ENCODE data around the gene KLF9.

KLF9 gene

DNA sequence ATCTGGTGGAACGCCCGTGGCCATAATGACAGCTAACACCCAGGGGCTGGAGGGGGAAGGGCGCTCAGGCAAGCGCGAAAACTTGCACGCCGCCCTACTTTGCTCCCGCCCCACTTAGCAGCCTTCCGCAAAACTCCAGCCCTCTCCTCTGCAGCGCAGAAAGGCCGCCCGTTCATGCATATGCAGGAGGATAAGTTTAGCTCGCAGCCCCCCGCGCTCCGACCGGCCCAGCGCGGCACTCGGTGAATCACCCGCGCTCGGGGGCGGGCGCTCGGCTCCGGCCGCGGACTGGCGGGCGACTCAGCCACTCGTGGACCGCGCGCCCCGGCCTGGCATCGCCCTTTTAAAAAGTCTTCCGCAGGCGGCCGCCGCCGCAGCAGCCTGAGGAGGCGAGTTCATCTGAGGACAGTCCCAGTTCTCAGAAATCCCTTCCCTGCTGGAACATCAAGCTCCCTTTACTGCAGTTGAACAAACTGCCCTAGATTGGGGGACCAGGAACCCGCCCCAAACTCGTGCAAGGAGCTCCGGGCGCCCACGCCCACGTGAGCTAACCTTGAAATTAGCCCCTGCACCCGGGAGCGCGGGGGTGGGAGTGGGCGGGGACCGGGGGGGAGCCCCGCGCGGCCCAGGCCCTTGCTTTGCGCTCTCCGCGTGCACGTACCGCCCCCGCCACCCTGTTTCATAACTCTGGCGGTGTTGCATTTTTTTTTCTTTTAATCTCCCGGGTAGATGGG is 4.5 kb upstream of the KLF9 start (continued):
- TF ChIP-seq, protein P1, sequence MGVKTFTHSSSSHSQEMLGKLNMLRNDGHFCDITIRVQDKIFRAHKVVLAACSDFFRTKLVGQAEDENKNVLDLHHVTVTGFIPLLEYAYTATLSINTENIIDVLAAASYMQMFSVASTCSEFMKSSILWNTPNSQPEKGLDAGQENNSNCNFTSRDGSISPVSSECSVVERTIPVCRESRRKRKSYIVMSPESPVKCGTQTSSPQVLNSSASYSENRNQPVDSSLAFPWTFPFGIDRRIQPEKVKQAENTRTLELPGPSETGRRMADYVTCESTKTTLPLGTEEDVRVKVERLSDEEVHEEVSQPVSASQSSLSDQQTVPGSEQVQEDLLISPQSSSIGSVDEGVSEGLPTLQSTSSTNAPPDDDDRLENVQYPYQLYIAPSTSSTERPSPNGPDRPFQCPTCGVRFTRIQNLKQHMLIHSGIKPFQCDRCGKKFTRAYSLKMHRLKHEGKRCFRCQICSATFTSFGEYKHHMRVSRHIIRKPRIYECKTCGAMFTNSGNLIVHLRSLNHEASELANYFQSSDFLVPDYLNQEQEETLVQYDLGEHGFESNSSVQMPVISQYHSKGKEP (tag by site-specific recombination; IDR thresholded peaks at IDR 0.05), result peak; percentile 82
- TF ChIP-seq EGR2 (tag by site-specific recombination; IDR thresholded peaks at IDR 0.05; ENCODE audit: low read depth), result peak; percentile 88
- TF ChIP-seq, protein P2, sequence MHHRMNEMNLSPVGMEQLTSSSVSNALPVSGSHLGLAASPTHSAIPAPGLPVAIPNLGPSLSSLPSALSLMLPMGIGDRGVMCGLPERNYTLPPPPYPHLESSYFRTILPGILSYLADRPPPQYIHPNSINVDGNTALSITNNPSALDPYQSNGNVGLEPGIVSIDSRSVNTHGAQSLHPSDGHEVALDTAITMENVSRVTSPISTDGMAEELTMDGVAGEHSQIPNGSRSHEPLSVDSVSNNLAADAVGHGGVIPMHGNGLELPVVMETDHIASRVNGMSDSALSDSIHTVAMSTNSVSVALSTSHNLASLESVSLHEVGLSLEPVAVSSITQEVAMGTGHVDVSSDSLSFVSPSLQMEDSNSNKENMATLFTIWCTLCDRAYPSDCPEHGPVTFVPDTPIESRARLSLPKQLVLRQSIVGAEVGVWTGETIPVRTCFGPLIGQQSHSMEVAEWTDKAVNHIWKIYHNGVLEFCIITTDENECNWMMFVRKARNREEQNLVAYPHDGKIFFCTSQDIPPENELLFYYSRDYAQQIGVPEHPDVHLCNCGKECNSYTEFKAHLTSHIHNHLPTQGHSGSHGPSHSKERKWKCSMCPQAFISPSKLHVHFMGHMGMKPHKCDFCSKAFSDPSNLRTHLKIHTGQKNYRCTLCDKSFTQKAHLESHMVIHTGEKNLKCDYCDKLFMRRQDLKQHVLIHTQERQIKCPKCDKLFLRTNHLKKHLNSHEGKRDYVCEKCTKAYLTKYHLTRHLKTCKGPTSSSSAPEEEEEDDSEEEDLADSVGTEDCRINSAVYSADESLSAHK (tag by site-specific recombination; IDR thresholded peaks at IDR 0.05), result no peak
- TF ChIP-seq, protein P3, sequence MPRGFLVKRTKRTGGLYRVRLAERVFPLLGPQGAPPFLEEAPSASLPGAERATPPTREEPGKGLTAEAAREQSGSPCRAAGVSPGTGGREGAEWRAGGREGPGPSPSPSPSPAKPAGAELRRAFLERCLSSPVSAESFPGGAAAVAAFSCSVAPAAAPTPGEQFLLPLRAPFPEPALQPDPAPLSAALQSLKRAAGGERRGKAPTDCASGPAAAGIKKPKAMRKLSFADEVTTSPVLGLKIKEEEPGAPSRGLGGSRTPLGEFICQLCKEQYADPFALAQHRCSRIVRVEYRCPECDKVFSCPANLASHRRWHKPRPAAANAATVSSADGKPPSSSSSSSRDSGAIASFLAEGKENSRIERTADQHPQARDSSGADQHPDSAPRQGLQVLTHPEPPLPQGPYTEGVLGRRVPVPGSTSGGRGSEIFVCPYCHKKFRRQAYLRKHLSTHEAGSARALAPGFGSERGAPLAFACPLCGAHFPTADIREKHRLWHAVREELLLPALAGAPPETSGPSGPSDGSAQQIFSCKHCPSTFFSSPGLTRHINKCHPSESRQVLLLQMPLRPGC (tag by site-specific recombination; IDR thresholded peaks at IDR 0.05), result no peak
- no peak for TF ChIP-seq ZNF211 (tag by site-specific recombination; IDR thresholded peaks at IDR 0.05; ENCODE audit: low read depth)
- TF ChIP-seq KLF10 (tag by site-specific recombination; IDR thresholded peaks at IDR 0.05), result peak; percentile 82; the same call in 1 of the 2 replicates
- TF ChIP-seq, protein P4, sequence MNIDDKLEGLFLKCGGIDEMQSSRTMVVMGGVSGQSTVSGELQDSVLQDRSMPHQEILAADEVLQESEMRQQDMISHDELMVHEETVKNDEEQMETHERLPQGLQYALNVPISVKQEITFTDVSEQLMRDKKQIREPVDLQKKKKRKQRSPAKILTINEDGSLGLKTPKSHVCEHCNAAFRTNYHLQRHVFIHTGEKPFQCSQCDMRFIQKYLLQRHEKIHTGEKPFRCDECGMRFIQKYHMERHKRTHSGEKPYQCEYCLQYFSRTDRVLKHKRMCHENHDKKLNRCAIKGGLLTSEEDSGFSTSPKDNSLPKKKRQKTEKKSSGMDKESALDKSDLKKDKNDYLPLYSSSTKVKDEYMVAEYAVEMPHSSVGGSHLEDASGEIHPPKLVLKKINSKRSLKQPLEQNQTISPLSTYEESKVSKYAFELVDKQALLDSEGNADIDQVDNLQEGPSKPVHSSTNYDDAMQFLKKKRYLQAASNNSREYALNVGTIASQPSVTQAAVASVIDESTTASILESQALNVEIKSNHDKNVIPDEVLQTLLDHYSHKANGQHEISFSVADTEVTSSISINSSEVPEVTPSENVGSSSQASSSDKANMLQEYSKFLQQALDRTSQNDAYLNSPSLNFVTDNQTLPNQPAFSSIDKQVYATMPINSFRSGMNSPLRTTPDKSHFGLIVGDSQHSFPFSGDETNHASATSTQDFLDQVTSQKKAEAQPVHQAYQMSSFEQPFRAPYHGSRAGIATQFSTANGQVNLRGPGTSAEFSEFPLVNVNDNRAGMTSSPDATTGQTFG (tag by site-specific recombination; IDR thresholded peaks at IDR 0.05; ENCODE audit: borderline replicate concordance), result no peak
- TF ChIP-seq ZNF10 (tag by site-specific recombination; IDR thresholded peaks at IDR 0.05), result no peak
- TF ChIP-seq KLF16 (tag by site-specific recombination; IDR thresholded peaks at IDR 0.05), result peak; percentile 67
- TF ChIP-seq, protein P5, sequence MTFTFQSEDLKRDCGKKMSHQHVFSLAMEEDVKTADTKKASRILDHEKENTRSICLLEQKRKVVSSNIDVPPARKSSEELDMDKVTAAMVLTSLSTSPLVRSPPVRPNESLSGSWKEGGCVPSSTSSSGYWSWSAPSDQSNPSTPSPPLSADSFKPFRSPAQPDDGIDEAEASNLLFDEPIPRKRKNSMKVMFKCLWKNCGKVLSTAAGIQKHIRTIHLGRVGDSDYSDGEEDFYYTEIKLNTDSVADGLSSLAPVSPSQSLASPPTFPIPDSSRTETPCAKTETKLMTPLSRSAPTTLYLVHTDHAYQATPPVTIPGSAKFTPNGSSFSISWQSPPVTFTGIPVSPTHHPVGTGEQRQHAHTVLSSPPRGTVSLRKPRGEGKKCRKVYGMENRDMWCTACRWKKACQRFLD (tag by site-specific recombination; IDR thresholded peaks at IDR 0.05), result no peak
- no peak for TF ChIP-seq TCF7L2 (IDR thresholded peaks at IDR 0.05; ENCODE audit: borderline replicate concordance, low read depth, low read length)
- TF ChIP-seq ZNF514 (tag by site-specific recombination; IDR thresholded peaks at IDR 0.05), result no peak
- no peak for TF ChIP-seq YY2 (tag by site-specific recombination; IDR thresholded peaks at IDR 0.05)
- no peak for TF ChIP-seq ZNF146 (tag by site-specific recombination; IDR thresholded peaks at IDR 0.05)
- no peak for TF ChIP-seq MYNN (tag by site-specific recombination; IDR thresholded peaks at IDR 0.05; ENCODE audit: borderline replicate concordance)
- TF ChIP-seq, protein P6, sequence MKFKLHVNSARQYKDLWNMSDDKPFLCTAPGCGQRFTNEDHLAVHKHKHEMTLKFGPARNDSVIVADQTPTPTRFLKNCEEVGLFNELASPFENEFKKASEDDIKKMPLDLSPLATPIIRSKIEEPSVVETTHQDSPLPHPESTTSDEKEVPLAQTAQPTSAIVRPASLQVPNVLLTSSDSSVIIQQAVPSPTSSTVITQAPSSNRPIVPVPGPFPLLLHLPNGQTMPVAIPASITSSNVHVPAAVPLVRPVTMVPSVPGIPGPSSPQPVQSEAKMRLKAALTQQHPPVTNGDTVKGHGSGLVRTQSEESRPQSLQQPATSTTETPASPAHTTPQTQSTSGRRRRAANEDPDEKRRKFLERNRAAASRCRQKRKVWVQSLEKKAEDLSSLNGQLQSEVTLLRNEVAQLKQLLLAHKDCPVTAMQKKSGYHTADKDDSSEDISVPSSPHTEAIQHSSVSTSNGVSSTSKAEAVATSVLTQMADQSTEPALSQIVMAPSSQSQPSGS (tag by site-specific recombination; IDR thresholded peaks at IDR 0.05; ENCODE audit: low read depth), result no peak
- TF ChIP-seq ZNF785 (tag by site-specific recombination; IDR thresholded peaks at IDR 0.05), result no peak
- TF ChIP-seq ZNF221 (tag by site-specific recombination; IDR thresholded peaks at IDR 0.05; ENCODE audit: borderline replicate concordance), result no peak
- no peak for TF ChIP-seq SETDB1 (IDR thresholded peaks at IDR 0.05; ENCODE audit: insufficient read length, low read length)
- TF ChIP-seq ZNF366 (tag by site-specific recombination; conservative IDR thresholded peaks at IDR 0.05), result no peak
- peak; percentile 40; the same call in 1 of the 2 replicates for TF ChIP-seq WT1 (tag by site-specific recombination; IDR thresholded peaks at IDR 0.05)
- TF ChIP-seq, protein P7, sequence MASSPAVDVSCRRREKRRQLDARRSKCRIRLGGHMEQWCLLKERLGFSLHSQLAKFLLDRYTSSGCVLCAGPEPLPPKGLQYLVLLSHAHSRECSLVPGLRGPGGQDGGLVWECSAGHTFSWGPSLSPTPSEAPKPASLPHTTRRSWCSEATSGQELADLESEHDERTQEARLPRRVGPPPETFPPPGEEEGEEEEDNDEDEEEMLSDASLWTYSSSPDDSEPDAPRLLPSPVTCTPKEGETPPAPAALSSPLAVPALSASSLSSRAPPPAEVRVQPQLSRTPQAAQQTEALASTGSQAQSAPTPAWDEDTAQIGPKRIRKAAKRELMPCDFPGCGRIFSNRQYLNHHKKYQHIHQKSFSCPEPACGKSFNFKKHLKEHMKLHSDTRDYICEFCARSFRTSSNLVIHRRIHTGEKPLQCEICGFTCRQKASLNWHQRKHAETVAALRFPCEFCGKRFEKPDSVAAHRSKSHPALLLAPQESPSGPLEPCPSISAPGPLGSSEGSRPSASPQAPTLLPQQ (tag by site-specific recombination; IDR thresholded peaks at IDR 0.05), result peak; percentile 97
- no peak; the same call in 1 of the 2 replicates for TF ChIP-seq GLI4 (tag by site-specific recombination; IDR thresholded peaks at IDR 0.05)
- TF ChIP-seq ZNF76 (tag by site-specific recombination; IDR thresholded peaks at IDR 0.05; ENCODE audit: borderline replicate concordance, low read depth), result no peak
- TF ChIP-seq ZNF791 (tag by site-specific recombination; IDR thresholded peaks at IDR 0.05), result no peak
- 0 out of 2 replicates have a peak, but pooled peaks have one; percentile 10 for TF ChIP-seq IKZF3 (tag by site-specific recombination; IDR thresholded peaks at IDR 0.05)
- TF ChIP-seq RBAK (tag by site-specific recombination; IDR thresholded peaks at IDR 0.05), result no peak
- no peak for TF ChIP-seq ZNF350 (tag by site-specific recombination; IDR thresholded peaks at IDR 0.05)

Measured in HEK293 (cell line).